SK-N-SH (cell line): Measurements from ENCODE around the gene IFNLR1. TPM values are rescaled to one million over a fixed set of nuclear protein-coding genes. Genes with fewer than 3 reads are reported as not detected.

Experiments
- CTCF ChIA-PET: fragments of 300-600, 350-600 bp; formaldehyde crosslinking; extraction: SDS; loops from one replicate; lab custom pipeline; 2021; lab: Yijun Ruan, JAX
- POLR2A ChIA-PET: fragments of 350-600 bp; sonication (Branson Sonifier 250); formaldehyde crosslinking; extraction: SDS; loops from one replicate; lab custom pipeline; 2020; ENCODE audit warnings: antibody characterized with exemption, inconsistent platforms; lab: Yijun Ruan, JAX
- DNase-seq: peaks from one replicate; pipeline ENCODE4 v3.0.0; 2012
- H2AFZ ChIP-seq: fragments of 200-600 bp; sonication (generic); 2 replicates; pipeline ENCODE4 v1.8.1; 2016; ENCODE audit warnings: antibody characterized with exemption, mild to moderate bottlenecking, low read depth
- H3F3A ChIP-seq: fragments of 200-600 bp; sonication (generic); replicated peaks from 2 replicates; pipeline ENCODE3; 2016; ENCODE audit warnings: antibody characterized with exemption, mild to moderate bottlenecking; ENCODE audit not compliant: insufficient read depth
- H3K27ac ChIP-seq, 2 experiments: fragments of 200-500 bp in 1 of 2; fragments of 200-600 bp in 1 of 2; sonication (Bioruptor generic) in 1 of 2; sonication (generic), shearing (Covaris generic) in 1 of 2; 2 replicates each; pipeline versions ENCODE4 v1.5.1 to v1.6.1; 2014 to 2016; ENCODE audit warnings: low read depth in 2 of 2, inconsistent platforms in 1 of 2, low read length in 1 of 2, mild to moderate bottlenecking in 1 of 2, mixed read lengths in 1 of 2
- H3K27me3 ChIP-seq: fragments of 200-600 bp; sonication (generic), shearing (Covaris generic); 2 replicates; pipeline ENCODE4 v1.6.1; 2016; ENCODE audit warnings: mixed run types; ENCODE audit not compliant: insufficient read depth
- H3K36me3 ChIP-seq, 2 experiments: fragments of 200-500 bp in 1 of 2; fragments of 200-600 bp in 1 of 2; sonication (Bioruptor generic) in 1 of 2; sonication (generic) in 1 of 2; replicated peaks in 1 of 2; 2 replicates each; pipeline versions ENCODE3 to v1.5.1; 2014 to 2016; ENCODE audit warnings: low read length in 1 of 2, mild to moderate bottlenecking in 1 of 2; ENCODE audit not compliant: insufficient read depth in 2 of 2, control insufficient read depth in 1 of 2
- H3K4me1 ChIP-seq, 2 experiments: fragments of 200-500 bp in 1 of 2; fragments of 200-600 bp in 1 of 2; sonication (Bioruptor generic) in 1 of 2; sonication (generic), shearing (Covaris generic) in 1 of 2; 2 replicates each; pipeline versions ENCODE4 v1.5.1 to v1.6.1; 2014 to 2016; ENCODE audit warnings: low read depth in 1 of 2, low read length in 1 of 2, mixed run types in 1 of 2; ENCODE audit not compliant: insufficient read depth in 2 of 2, control insufficient read depth in 1 of 2
- H3K4me2 ChIP-seq: fragments of 200-600 bp; sonication (generic), shearing (Covaris generic); 2 replicates; pipeline ENCODE4 v1.6.1; 2017; ENCODE audit warnings: mixed run types
- H3K4me3 ChIP-seq, 2 experiments: fragments of 200-500 bp in 1 of 2; fragments of 200-600 bp in 1 of 2; sonication (Bioruptor generic) in 1 of 2; sonication (generic), shearing (Covaris generic) in 1 of 2; 2 replicates each; pipeline versions ENCODE4 v1.5.1 to v1.8.1; 2014 to 2016; ENCODE audit warnings: low read depth in 2 of 2, inconsistent platforms in 1 of 2, low read length in 1 of 2, mild to moderate bottlenecking in 1 of 2, mixed read lengths in 1 of 2, moderate library complexity in 1 of 2
- H3K79me2 ChIP-seq: fragments of 200-600 bp; sonication (generic); 2 replicates; pipeline ENCODE4 v1.8.1; 2017; ENCODE audit warnings: mild to moderate bottlenecking; ENCODE audit not compliant: insufficient read depth
- H3K9ac ChIP-seq: fragments of 200-600 bp; sonication (generic); 2 replicates; pipeline ENCODE4 v1.6.1; 2017; ENCODE audit warnings: mixed run types
- H3K9me2 ChIP-seq: fragments of 200-600 bp; sonication (generic); 2 replicates; pipeline ENCODE4 v1.6.1; 2017; ENCODE audit warnings: mixed run types
- H3K9me3 ChIP-seq: fragments of 200-600 bp; sonication (generic); 2 replicates; pipeline ENCODE4 v1.6.1; 2017; ENCODE audit warnings: mixed run types, mild to moderate bottlenecking, moderate library complexity
- H4K20me1 ChIP-seq: fragments of 200-600 bp; sonication (generic); 2 replicates; pipeline ENCODE4 v1.6.1; 2017; ENCODE audit warnings: mild to moderate bottlenecking, mixed run types; ENCODE audit not compliant: insufficient read depth
- CTCF ChIP-seq: fragments of 200-600 bp; sonication (generic); IDR thresholded peaks from 2 replicates; pipeline ENCODE4 v1.6.1; 2017; ENCODE audit warnings: antibody characterized with exemption, mild to moderate bottlenecking, moderate library complexity
- EZH2phosphoT487 ChIP-seq: fragments of 200-600 bp; sonication (generic); IDR thresholded peaks from 2 replicates; pipeline ENCODE4 v1.6.1; 2017; ENCODE audit warnings: low read depth, mixed run types, mild to moderate bottlenecking, antibody characterized with exemption, moderate library complexity, borderline replicate concordance
- FOSL2 ChIP-seq: IDR thresholded peaks from 2 replicates; pipeline ENCODE4 v1.4.0; 2012; ENCODE audit warnings: low read depth, mild to moderate bottlenecking, moderate library complexity, borderline replicate concordance
- FOXJ3 ChIP-seq: sonication (generic); formaldehyde crosslinking; IDR thresholded peaks from 2 replicates; pipeline ENCODE4 v1.5.1; 2020; ENCODE audit warnings: mild to moderate bottlenecking, missing genetic modification reagents
- FOXM1 ChIP-seq: IDR thresholded peaks from 2 replicates; pipeline ENCODE4 v1.4.0; 2012; ENCODE audit warnings: low read depth, mild to moderate bottlenecking
- GABPA ChIP-seq: IDR thresholded peaks from 2 replicates; pipeline ENCODE4 v1.4.0; 2012; ENCODE audit warnings: low read depth, mild to moderate bottlenecking
- IRF3 ChIP-seq: fragments of 150-350 bp; IDR thresholded peaks from 2 replicates; pipeline ENCODE4 v1.6.1; 2016; ENCODE audit warnings: mild to moderate bottlenecking, low read depth, low read length
- JUND ChIP-seq: IDR thresholded peaks from 2 replicates; pipeline ENCODE4 v1.4.0; 2012
- MAX ChIP-seq: IDR thresholded peaks from 2 replicates; pipeline ENCODE4 v1.4.0; 2012; ENCODE audit warnings: low read depth
- MXI1 ChIP-seq: IDR thresholded peaks from 2 replicates; pipeline ENCODE4 v1.6.1; 2012; ENCODE audit warnings: mild to moderate bottlenecking, low read depth, low read length, improper control_type of control experiment
- NFIC ChIP-seq: IDR thresholded peaks from 2 replicates; pipeline ENCODE4 v1.4.0; 2012; ENCODE audit warnings: borderline replicate concordance
- NRF1 ChIP-seq: IDR thresholded peaks from 2 replicates; pipeline ENCODE4 v1.6.1; 2012; ENCODE audit warnings: low read depth, mild to moderate bottlenecking, low read length
- RCOR1 ChIP-seq: fragments of 150-350 bp; IDR thresholded peaks from 2 replicates; pipeline ENCODE4 v1.6.1; 2017; ENCODE audit warnings: antibody characterized with exemption, low read length
- RFX5 ChIP-seq: IDR thresholded peaks from 2 replicates; pipeline ENCODE4 v1.6.1; 2012; ENCODE audit warnings: mild to moderate bottlenecking, improper control_type of control experiment, low read length
- SIN3A ChIP-seq: IDR thresholded peaks from 2 replicates; pipeline ENCODE4 v1.6.1; 2012; ENCODE audit warnings: low read depth, mild to moderate bottlenecking, low read length, moderate library complexity, borderline replicate concordance
- TAF1 ChIP-seq: IDR thresholded peaks from 2 replicates; pipeline ENCODE4 v1.6.1; 2012; ENCODE audit warnings: low read depth, mild to moderate bottlenecking, low read length, moderate library complexity, borderline replicate concordance
- TCF12 ChIP-seq: IDR thresholded peaks from 2 replicates; pipeline ENCODE4 v1.4.0; 2012
- TEAD4 ChIP-seq: IDR thresholded peaks from 2 replicates; pipeline ENCODE4 v1.4.0; 2012; ENCODE audit warnings: mild to moderate bottlenecking, borderline replicate concordance; ENCODE audit not compliant: insufficient read depth
- USF2 ChIP-seq: fragments of 150-350 bp; IDR thresholded peaks from 2 replicates; pipeline ENCODE4 v1.6.1; 2017; ENCODE audit warnings: antibody characterized with exemption, low read length, low read depth, borderline replicate concordance
- WGBS: methylation state at CpG from one replicate; pipeline ENCODE4 v1.1.6; 2017; ENCODE audit warnings: low lambda C conversion rate; 5-methylcytosine and 5-hydroxymethylcytosine counted together
- polyA plus RNA-seq, 3 experiments: library from polyadenylated mRNA; depleted of rRNA; stranded (reverse); fragments of >200 nt; gene quantifications; 2 replicates each; pipeline ENCODE4 v1.2.3, GENCODE V29; 2012
- TF ChIP-seq, protein P1 (sequence below): IDR thresholded peaks from 2 replicates; pipeline ENCODE4; 2012

The IFNLR1 gene
- polyA plus RNA-seq, 1 of the 3 experiments (the other 2 are of a cell fraction): 0.30 TPM

DNA sequence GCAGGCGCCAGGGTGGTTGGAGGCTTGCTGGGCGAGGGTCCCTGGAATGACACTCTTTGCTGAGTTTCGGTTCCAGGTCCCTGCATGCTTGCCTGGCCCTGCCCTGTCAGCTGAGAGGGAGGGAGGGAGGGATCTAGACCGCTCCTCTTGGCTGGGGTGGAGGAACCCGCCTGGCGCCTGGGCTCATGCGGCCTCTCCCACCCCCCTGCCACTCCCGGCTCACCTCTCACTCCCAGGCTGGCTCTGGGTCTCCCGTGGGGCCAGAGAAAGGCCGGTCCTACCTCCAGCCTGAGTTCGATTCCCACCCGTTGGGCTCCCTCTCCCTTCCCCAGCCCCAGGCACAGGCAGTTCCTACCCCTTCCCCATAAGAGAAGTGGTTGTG, 19.0 kb upstream of the IFNLR1 start:
- no peak for DNase-seq
- no peak for TF ChIP-seq FOXM1
- no peak for TF ChIP-seq FOXJ3
- TF ChIP-seq MAX: no peak
- no peak for TF ChIP-seq RCOR1
- no peak for TF ChIP-seq SIN3A
- TF ChIP-seq TCF12: no peak
- TF ChIP-seq NRF1: no peak
- TF ChIP-seq IRF3: no peak
- TF ChIP-seq MXI1: no peak
- TF ChIP-seq, protein P1, sequence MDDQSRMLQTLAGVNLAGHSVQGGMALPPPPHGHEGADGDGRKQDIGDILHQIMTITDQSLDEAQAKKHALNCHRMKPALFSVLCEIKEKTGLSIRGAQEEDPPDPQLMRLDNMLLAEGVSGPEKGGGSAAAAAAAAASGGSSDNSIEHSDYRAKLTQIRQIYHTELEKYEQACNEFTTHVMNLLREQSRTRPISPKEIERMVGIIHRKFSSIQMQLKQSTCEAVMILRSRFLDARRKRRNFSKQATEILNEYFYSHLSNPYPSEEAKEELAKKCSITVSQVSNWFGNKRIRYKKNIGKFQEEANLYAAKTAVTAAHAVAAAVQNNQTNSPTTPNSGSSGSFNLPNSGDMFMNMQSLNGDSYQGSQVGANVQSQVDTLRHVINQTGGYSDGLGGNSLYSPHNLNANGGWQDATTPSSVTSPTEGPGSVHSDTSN: no peak
- no peak for TF ChIP-seq JUND
- TF ChIP-seq GABPA: no peak
- TF ChIP-seq RFX5: no peak
- no peak for TF ChIP-seq FOSL2
- no peak for TF ChIP-seq TAF1
- no peak for TF ChIP-seq USF2
- TF ChIP-seq TEAD4: no peak
- no peak for TF ChIP-seq EZH2phosphoT487
- TF ChIP-seq NFIC: no peak
- no peak for TF ChIP-seq CTCF
- 83% methylated on average over 6 of the region's 12 CpGs for WGBS
- Histone ChIP-seq H3K27ac (no peak overlapping the region), H3K9ac (no peak overlapping the region), H4K20me1 (no peaks in the 10 kb centered on the region), H3K27me3 (no peaks in the 10 kb centered on the region; the same call in 1 of the 2 replicates), H3K4me2 (no peak overlapping the region), H3K4me1 (peaks cover 0 to 5% of the 10 kb centered on the region in 2 experiments; a peak in 1 of 4 replicates), H3K9me2 (no peaks in the 10 kb centered on the region), H3K79me2 (no peaks in the 10 kb centered on the region), H3K4me3 (no peak overlapping the region), H2AFZ (no peak overlapping the region), H3K36me3 (no peaks in the 10 kb centered on the region), H3K9me3 (no peaks in the 10 kb centered on the region), H3F3A (no peaks in the 10 kb centered on the region)
- POLR2A ChIA-PET: no interaction called here
- CTCF ChIA-PET: interaction anchor here (0.9 to 9.0 kb wide), 7 partner anchors 56 to 430 kb away, joined by 3 to 135 read pairs (median 3); partner anchors contain the start of gene NIPAL3
